Heart left ventricle (tissue), 16 donors: Measurements from ENCODE around the gene SPATA3. TPM values are rescaled to one million over a fixed set of nuclear protein-coding genes. Genes with fewer than 3 reads are reported as not detected.

Experiments
- ATAC-seq, 4 donors: fragments of 200-7000 bp; cut with Tn5 transposase; one replicate each; pipeline ENCODE4 v1.9.1; 2020 to 2022; ENCODE audit warnings: moderate library complexity in 4 of 4, mild to moderate bottlenecking in 3 of 4, moderate number of reproducible peaks in 1 of 4
- DNase-seq, 5 donors: peaks; one replicate each; pipeline ENCODE4 v3.0.0-alpha.2; 2020
- H3K27ac ChIP-seq, 12 donors: fragments of 200-600 bp; sonication (generic) in 4 of 12; one replicate each; pipeline versions ENCODE4 v1.5.0 to v1.8.0; 2016 to 2022; ENCODE audit warnings: mild to moderate bottlenecking in 2 of 12
- H3K27me3 ChIP-seq, 9 donors: fragments of 200-600 bp; sonication (generic) in 2 of 9; one replicate each; pipeline versions ENCODE4 v1.5.1 to v1.8.0; 2016 to 2022; ENCODE audit warnings: mild to moderate bottlenecking in 3 of 9
- H3K36me3 ChIP-seq, 9 donors: fragments of 200-600 bp; sonication (generic) in 2 of 9; one replicate each; pipeline versions ENCODE4 v1.5.0 to v1.8.0; 2018 to 2022; ENCODE audit warnings: mild to moderate bottlenecking in 2 of 9
- H3K4me1 ChIP-seq, 12 donors: fragments of 200-600 bp; sonication (generic) in 4 of 12; one replicate each; pipeline versions ENCODE4 v1.5.0 to v1.8.0; 2016 to 2022; ENCODE audit warnings: mild to moderate bottlenecking in 3 of 12
- H3K4me3 ChIP-seq, 12 donors: fragments of 200-600 bp; sonication (generic) in 4 of 12; one replicate each; pipeline versions ENCODE4 v1.5.0 to v1.8.0; 2017 to 2022; ENCODE audit warnings: mild to moderate bottlenecking in 9 of 12, moderate library complexity in 4 of 12
- H3K9me3 ChIP-seq, 12 donors: fragments of 200-600 bp; sonication (generic) in 4 of 12; one replicate each; pipeline versions ENCODE4 v1.5.0 to v1.8.0; 2016 to 2022; ENCODE audit warnings: mild to moderate bottlenecking in 1 of 12
- POLR2A ChIP-seq, 2 donors: fragments of 450-650 bp; IDR thresholded peaks; one replicate each; pipeline ENCODE4 v1.6.1; 2017; ENCODE audit warnings: antibody characterized with exemption in 2 of 2, mild to moderate bottlenecking in 2 of 2, moderate library complexity in 2 of 2
- WGBS, 4 donors: extraction: QIAGEN DNeasy Blood & Tissue Kit in 2 of 4; methylation state at CpG; one replicate each; pipeline versions ENCODE4 v1.1.5 to v1.1.7; 2013 to 2018; 5-methylcytosine and 5-hydroxymethylcytosine counted together
- intact Hi-C, 10 donors: fragments of 100-400 bp; cut with DNase I; formaldehyde crosslinking; loops; one replicate each; pipeline versions ENCODE4 v1.11.1 to v1.14.2; 2022
- polyA plus RNA-seq, 2 donors: library from polyadenylated mRNA; stranded (reverse); fragments of 200-250 nt; gene quantifications; one replicate each; pipeline ENCODE4 v1.2.3, GENCODE V29; 2013
- total RNA-seq, 9 donors: library from RNA; depleted of rRNA in 2 of 9; stranded (reverse); fragments of >200 nt in 2 of 9; fragmentation: NEBNext Ultra II Directional in 3 of 9; extraction: Animal tissue kit (Norgen Biotek cat#: 25700) in 3 of 9; gene quantifications; one replicate each; pipeline versions ENCODE4 v1.1.0 to v1.2.4, GENCODE V29; 2016 to 2023
- TF ChIP-seq, protein P1 (sequence below), 12 donors: fragments of 200-600 bp; sonication (generic) in 4 of 12; IDR thresholded peaks; one replicate each; pipeline versions ENCODE4 v1.5.0 to v1.8.0; 2018 to 2022; ENCODE audit warnings: antibody characterized with exemption in 12 of 12, mild to moderate bottlenecking in 5 of 12
- donor health status: ischemic (EF 13 %, LVEDD 7.1; RV severe dilation, severe dysfunction).
- donor health status: healthy with polysubstance abuse.
- donor health status: DM: no; HTN: yes; CAD: no.
- donor health status: DM: no; HTN: no; CAD: no.
- donor health status: ischemic (EF 25% LVEDD 6.9; RV normal size, moderate dysfunction).
- donor health status: ischemic (EF 25% LVEDD 5.7; RV mildly dilated, moderate dysfunction).
- donor health status: healthy.
- donor health status: DM: yes; HTN: yes; CAD: no.
- donor health status: ischemic (EF 35%, LVEDD 5.7; RV mildly dilated, moderate dysfunction).
- donor health status: nonischemic (EF 11% LVEDD 7.7; RV severe dilation, severe dysfunction).
- donor health status: DM: yes; HTN: yes; CAD: no.
- donor health status: PGD.
- donor health status: ischemic (EF 29% LVEDD 5.4; RV normal size, mild dysfunction).
- donor health status: nonischemic (EF 23%, LVEDD 6.1; RV moderate dilation, normal function).

The SPATA3 gene
- total and polyA plus RNA-seq, 11 donors, result not detected

- no peak for ATAC-seq
- intact Hi-C loops, result loop anchor here in 1 of 10 donors (10.0 kb wide), 1 partner anchor 79 kb away; no protein-coding TSS in a partner anchor
- no peak for DNase-seq
- Histone ChIP-seq H3K9me3 (no peaks in the 10 kb centered on the region), H3K4me3 (no peak overlapping the region), H3K27me3 (peaks cover 0 to 11% (median 6%) of the 10 kb centered on the region in 9 donors), H3K27ac (no peak overlapping the region), H3K4me1 (peaks cover 0 to 5% (median 4%) of the 10 kb centered on the region in 12 donors), H3K36me3 (no peaks in the 10 kb centered on the region)
- 91 to 98% (median 93%) methylated on average over 6 of the region's 6 CpGs for WGBS, 4 donors
- TF ChIP-seq, protein P1, sequence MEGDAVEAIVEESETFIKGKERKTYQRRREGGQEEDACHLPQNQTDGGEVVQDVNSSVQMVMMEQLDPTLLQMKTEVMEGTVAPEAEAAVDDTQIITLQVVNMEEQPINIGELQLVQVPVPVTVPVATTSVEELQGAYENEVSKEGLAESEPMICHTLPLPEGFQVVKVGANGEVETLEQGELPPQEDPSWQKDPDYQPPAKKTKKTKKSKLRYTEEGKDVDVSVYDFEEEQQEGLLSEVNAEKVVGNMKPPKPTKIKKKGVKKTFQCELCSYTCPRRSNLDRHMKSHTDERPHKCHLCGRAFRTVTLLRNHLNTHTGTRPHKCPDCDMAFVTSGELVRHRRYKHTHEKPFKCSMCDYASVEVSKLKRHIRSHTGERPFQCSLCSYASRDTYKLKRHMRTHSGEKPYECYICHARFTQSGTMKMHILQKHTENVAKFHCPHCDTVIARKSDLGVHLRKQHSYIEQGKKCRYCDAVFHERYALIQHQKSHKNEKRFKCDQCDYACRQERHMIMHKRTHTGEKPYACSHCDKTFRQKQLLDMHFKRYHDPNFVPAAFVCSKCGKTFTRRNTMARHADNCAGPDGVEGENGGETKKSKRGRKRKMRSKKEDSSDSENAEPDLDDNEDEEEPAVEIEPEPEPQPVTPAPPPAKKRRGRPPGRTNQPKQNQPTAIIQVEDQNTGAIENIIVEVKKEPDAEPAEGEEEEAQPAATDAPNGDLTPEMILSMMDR (IDR thresholded peaks at IDR 0.05), result no peak
- TF ChIP-seq POLR2A (IDR thresholded peaks at IDR 0.05), result no peak
Measured at GRCh38 chr2:230983566-230983965, 12.4 kb upstream of the SPATA3 start.

- H3K4me3 ChIP-seq, result no peak overlapping the region
- DNase-seq (no peak), ATAC-seq (no peak)
- no peak for TF ChIP-seq POLR2A (IDR thresholded peaks at IDR 0.05)
- TF ChIP-seq, protein P1 (IDR thresholded peaks at IDR 0.05), result no peak
- peaks cover 0 to 12% (median 6%) of the 10 kb centered on the region in 9 donors for H3K27me3 ChIP-seq
- WGBS, 4 donors, result 93 to 97% (median 95%) methylated on average over 13 of the region's 13 CpGs
- no peaks in the 10 kb centered on the region for H3K36me3 ChIP-seq
- no peaks in the 10 kb centered on the region for H3K9me3 ChIP-seq
- intact Hi-C loops, result loop anchor here in 5 of 10 donors (2.0 to 10.0 kb wide), 4 partner anchors 72 to 137 kb away; no protein-coding TSS in a partner anchor
- no peak overlapping the region for H3K27ac ChIP-seq
- peaks cover 0 to 5% (median 4%) of the 10 kb centered on the region in 12 donors for H3K4me1 ChIP-seq
Measured at GRCh38 chr2:230984393-230985220, 11.3 kb upstream of the SPATA3 start.

DNA sequence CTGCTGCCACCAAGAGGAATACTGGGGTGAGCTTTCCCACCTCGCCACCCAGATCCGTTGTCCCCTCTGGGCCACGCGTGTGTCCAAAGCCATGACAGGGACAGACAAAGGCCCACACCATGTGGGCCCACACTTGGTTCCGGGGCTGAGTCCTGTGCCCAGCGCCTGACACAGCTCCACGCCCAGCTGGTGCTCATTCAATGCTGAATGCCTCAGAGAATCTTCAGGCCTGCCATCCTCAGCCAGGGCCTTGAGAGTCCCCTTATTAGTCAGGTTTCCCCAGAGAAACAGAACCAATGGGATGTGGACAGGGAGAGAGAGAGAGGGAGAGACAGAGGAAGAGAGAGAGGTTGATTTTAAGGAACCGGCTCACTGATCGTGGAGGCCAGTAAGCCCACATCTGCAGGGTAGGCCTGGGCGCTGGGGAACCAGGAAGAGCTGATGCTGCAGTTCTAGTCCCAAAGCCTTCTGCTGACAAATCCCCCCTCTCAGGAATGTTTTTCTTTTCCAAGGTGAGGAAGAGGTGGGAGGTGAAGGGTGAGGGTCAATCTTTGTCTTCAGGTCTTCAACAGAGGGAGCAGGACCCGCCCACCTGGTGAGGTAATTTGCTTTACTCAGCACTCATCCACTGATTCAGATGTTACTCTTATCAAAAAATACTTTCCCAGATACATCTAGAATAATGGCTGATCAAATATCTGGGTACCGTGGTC lies 10.2 kb upstream of the SPATA3 start:
- Histone ChIP-seq H3K9me3 (no peaks in the 10 kb centered on the region), H3K4me1 (peaks cover 0 to 5% (median 4%) of the 10 kb centered on the region in 12 donors), H3K4me3 (no peak overlapping the region), H3K36me3 (no peaks in the 10 kb centered on the region), H3K27me3 (peaks cover 0 to 22% (median 11%) of the 10 kb centered on the region in 9 donors), H3K27ac (no peak overlapping the region)
- no peak for DNase-seq
- 90 to 97% (median 93%) methylated on average over 8 to 12 of the region's 12 CpGs for WGBS, 4 donors
- no peak for ATAC-seq
- TF ChIP-seq POLR2A (IDR thresholded peaks at IDR 0.05), result no peak
- TF ChIP-seq, protein P1 (IDR thresholded peaks at IDR 0.05), result no peak
- intact Hi-C loops, result loop anchor here (1.0 to 10.0 kb wide), 7 partner anchors 73 to 161 kb away; no protein-coding TSS in a partner anchor
